ENCODE measurements around the gene GAGE10.

- no peak for TF ChIP-seq YY1 (IDR thresholded peaks at IDR 0.05; ENCODE audit: low read depth)
- no peak for TF ChIP-seq CEBPB (IDR thresholded peaks at IDR 0.05)
These were observed 30.2 kb upstream of the GAGE10 start for GRCh38 chrX:49273181-49273727.
